SK-N-SH (cell line): Measurements from ENCODE around the gene SRGAP3.

Experiments
- CHD2 ChIP-seq: fragments of 150-350 bp; IDR thresholded peaks from 2 replicates; pipeline ENCODE4 v1.6.1; 2018; ENCODE audit warnings: low read length; ENCODE audit not compliant: partially characterized antibody
- CTCF ChIP-seq: fragments of 200-600 bp; sonication (generic); IDR thresholded peaks from 2 replicates; pipeline ENCODE4 v1.6.1; 2017; ENCODE audit warnings: antibody characterized with exemption, mild to moderate bottlenecking, moderate library complexity
- ELF1 ChIP-seq: IDR thresholded peaks from 2 replicates; pipeline ENCODE4 v1.4.0; 2012
- GABPA ChIP-seq: IDR thresholded peaks from 2 replicates; pipeline ENCODE4 v1.4.0; 2012; ENCODE audit warnings: low read depth, mild to moderate bottlenecking
- MAX ChIP-seq: IDR thresholded peaks from 2 replicates; pipeline ENCODE4 v1.4.0; 2012; ENCODE audit warnings: low read depth
- MEF2A ChIP-seq: IDR thresholded peaks from 2 replicates; pipeline ENCODE4 v1.4.0; 2012; ENCODE audit warnings: low read depth, borderline replicate concordance
- RAD21 ChIP-seq: IDR thresholded peaks from 2 replicates; pipeline ENCODE4 v1.6.1; 2012; ENCODE audit warnings: mild to moderate bottlenecking, low read length

- TF ChIP-seq GABPA (no peak), ELF1 (no peak), RAD21 (no peak), CTCF (no peak), MAX (no peak), MEF2A (no peak), CHD2 (no peak)
Measured at GRCh38 chr3:9066141-9066540, 183.3 kb downstream of the SRGAP3 start.
